ENCODE data around the gene TACO1.

DNA sequence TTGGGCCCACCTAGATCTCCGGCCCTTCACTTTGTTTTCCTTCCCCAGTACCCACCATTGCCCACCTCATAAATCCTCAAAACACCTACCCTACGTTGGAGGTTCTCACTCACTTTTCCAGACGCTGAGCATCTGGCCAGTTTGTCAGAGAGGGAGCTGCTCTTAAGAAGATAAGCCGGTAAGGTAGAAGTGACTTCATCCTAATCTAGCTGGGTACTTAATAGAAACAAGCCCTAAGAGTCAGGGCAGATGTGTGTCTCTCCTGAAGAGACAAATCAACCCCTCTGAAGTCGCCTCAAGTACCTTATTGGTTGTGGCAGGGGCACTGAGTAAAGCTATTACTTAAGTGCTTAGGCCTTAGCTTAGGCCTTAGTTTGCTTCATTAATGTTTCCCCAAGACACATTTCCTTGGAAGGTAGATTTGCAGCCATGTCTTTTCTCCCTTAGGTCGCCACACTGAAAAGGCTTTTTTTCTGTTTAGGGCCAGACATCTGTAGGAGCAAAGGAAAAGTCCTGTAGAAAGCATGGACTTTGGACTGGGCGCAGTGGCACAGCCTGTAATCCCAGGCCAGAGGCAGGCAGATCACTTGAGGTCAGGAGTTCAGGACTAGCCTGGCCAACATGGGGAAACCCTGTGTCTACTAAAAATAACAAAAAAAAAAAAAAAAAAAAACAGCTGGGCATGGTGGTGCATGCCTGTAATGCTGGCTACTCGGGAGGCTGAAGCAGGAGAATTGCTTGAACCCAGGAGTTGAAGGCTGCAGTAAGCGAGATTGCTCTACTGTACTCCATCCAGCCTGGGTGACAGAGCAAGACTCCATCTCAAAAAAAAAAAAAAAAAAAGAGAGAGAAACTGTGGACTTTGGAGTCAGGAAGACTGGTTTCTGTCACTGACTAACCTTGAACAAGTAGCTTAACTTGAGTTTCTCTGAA lies 1.0 kb downstream of the TACO1 start:
- TF ChIP-seq POLR2A (IDR thresholded peaks at IDR 0.05) (no peak), CTCF (IDR thresholded peaks at IDR 0.05 in 4 of 5, conservative IDR thresholded peaks at IDR 0.05 in 1 of 5) (no peak)
